Astrocyte (in vitro differentiated cells and primary cell): ENCODE measurements around the gene ITPA.

Experiments used
- EZH2 ChIP-seq: IDR thresholded peaks from 2 replicates; pipeline ENCODE4 v1.6.1; 2012; ENCODE audit warnings: mild to moderate bottlenecking, low read length, inconsistent platforms; ENCODE audit not compliant: insufficient read depth
- TF ChIP-seq, protein P1 (sequence below): IDR thresholded peaks from 2 replicates; pipeline ENCODE4 v1.5.1; 2011; ENCODE audit warnings: low read depth, mild to moderate bottlenecking, inconsistent platforms, low read length, moderate library complexity; ENCODE audit not compliant: insufficient read depth

DNA sequence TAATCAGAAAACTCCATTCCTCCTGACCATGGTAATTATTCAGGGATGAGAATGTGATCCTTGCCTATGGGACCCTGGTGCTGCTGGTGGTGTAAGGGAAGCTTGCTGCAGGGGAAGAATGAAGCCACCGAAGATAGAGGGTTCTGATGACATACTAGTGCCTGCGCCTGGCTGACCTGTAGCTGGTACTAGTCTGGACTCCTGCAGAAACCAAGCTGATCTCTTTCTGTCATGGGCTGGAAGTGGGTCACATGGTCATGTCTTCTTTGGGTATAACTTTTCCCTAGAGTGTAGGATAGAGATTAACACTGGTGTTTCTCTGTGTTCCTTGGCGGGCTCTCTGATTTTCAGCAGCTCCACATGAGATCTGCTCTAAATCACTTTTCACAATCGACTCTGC lies 38.3 kb downstream of the ITPA start:
- no peak for TF ChIP-seq EZH2
- TF ChIP-seq, protein P1, sequence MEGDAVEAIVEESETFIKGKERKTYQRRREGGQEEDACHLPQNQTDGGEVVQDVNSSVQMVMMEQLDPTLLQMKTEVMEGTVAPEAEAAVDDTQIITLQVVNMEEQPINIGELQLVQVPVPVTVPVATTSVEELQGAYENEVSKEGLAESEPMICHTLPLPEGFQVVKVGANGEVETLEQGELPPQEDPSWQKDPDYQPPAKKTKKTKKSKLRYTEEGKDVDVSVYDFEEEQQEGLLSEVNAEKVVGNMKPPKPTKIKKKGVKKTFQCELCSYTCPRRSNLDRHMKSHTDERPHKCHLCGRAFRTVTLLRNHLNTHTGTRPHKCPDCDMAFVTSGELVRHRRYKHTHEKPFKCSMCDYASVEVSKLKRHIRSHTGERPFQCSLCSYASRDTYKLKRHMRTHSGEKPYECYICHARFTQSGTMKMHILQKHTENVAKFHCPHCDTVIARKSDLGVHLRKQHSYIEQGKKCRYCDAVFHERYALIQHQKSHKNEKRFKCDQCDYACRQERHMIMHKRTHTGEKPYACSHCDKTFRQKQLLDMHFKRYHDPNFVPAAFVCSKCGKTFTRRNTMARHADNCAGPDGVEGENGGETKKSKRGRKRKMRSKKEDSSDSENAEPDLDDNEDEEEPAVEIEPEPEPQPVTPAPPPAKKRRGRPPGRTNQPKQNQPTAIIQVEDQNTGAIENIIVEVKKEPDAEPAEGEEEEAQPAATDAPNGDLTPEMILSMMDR, result no peak
